ENCODE measurements around the gene STK25.

- TF ChIP-seq CTCF (conservative IDR thresholded peaks at IDR 0.05) (no peak), EZH2 (IDR thresholded peaks at IDR 0.05; ENCODE audit: low read depth) (no peak)
Observed at GRCh38 chr2:241481687-241482086, 26.7 kb downstream of the STK25 start.
